Frontal cortex (tissue), 4 donors: ENCODE results near the gene WDR1. TPM values are rescaled to one million over a fixed set of nuclear protein-coding genes. Genes with fewer than 3 reads are reported as not detected.

Experiments
- DNase-seq, 2 donors: peaks; one replicate each; pipeline ENCODE4 v3.0.0; 2012; ENCODE audit warnings: low spot score in 2 of 2
- FAIRE-seq: peaks from 2 replicates; lab custom pipeline; 2012; peaks lifted over from hg19 to GRCh38; lab: Jason Lieb, UNC
- total RNA-seq: library from RNA; depleted of rRNA; stranded (reverse); fragments of >200 nt; gene quantifications from one replicate; pipeline ENCODE4 v1.2.3, GENCODE V29; 2014
- donor health status: control.
- donor health status: control.
- donor health status: control.

WDR1 gene
- total RNA-seq, 1 donor from 2014 or later = 83.2 TPM

- no peak for FAIRE-seq
Measured at GRCh38 chr4:10053635-10054453, 62.8 kb downstream of the WDR1 start.

DNA sequence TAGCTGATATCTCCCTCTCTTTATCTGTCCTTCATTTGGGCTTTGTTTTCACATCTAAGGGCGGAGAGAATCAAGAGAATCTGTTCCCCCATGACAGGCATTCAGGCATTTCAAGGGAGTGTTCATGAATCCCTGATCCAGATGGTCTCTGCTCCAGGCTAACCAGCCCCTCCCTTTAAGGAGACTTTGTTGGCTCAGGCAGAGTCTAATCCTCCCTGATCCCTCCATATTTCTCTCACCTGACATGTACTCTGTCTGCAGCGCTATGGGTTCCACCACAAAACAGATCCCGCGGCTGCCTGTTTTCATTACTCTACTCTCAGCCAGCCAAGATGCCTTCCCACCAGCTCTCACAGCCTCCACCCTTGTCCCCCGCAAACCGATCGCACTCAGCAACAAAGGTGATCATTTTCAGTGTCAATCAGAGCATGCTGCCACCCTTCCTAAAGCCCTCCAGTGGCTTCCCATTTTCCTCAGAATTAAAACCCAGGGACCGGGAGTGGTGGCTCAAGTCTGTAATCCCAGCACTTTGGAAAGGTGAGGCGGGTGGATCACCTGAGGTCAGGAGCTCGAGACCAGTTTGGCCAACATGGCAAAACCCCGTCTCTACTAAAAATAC, 65.0 kb downstream of the WDR1 start:
- DNase-seq = no peak
- FAIRE-seq = no peak

More at GRCh38 chr4:10053635-10054453, 62.8 kb downstream of the WDR1 start:
- DNase-seq = no peak

GRCh38 chr4:10050721-10051120, 65.9 kb downstream of the WDR1 start:
- FAIRE-seq (no peak), DNase-seq (no peak)

DNA sequence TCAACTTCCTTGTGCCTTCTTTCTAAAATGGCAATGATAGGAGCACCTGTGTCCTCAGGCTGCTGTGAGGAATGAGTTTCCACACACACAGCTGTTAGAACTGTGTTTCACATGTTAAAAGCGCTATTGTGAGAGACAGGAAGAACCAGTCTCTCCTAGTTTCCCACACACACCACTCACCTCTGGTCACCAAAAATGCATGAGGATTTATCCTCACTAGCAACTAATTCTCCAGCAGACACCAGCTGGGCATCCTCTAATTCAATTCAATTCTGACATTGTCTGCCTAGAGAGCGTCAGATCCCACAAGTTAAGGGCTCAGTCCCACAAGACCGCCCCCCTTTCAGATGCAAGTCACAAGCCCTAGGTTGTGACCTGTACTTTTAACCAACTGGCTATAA, 66.3 kb downstream of the WDR1 start:
- FAIRE-seq (no peak), DNase-seq (no peak)

- no peak for FAIRE-seq
- no peak for DNase-seq
Measured at GRCh38 chr4:10048941-10049697, 67.5 kb downstream of the WDR1 start.

DNA sequence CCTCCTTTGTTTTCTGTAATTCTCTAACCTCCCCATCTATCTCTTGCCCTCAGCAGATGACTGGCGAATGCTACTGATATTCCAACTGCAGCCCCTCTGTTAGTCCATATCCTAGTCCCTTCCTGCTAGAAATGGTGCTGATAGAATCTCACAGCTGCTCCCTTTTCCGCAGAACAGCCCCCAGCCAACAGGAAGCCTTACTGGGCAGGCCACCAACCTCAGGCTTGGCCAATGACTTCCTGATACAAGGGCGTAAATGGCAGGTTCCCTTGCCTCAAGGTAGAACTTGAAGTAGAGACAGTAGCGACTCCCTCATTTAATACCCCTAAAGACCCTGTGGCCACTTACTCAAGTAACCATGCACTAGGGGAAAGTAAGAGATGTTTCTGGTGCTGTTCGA, 68.6 kb downstream of the WDR1 start:
- DNase-seq (no peak), FAIRE-seq (no peak)

- FAIRE-seq = no peak
Measured at GRCh38 chr4:10046471-10046870, 70.1 kb downstream of the WDR1 start.

GRCh38 chr4:10045481-10045880, 71.1 kb downstream of the WDR1 start:
- FAIRE-seq (no peak), DNase-seq (no peak)

More at GRCh38 chr4:10046471-10046870, 70.1 kb downstream of the WDR1 start:
- no peak for DNase-seq

DNA sequence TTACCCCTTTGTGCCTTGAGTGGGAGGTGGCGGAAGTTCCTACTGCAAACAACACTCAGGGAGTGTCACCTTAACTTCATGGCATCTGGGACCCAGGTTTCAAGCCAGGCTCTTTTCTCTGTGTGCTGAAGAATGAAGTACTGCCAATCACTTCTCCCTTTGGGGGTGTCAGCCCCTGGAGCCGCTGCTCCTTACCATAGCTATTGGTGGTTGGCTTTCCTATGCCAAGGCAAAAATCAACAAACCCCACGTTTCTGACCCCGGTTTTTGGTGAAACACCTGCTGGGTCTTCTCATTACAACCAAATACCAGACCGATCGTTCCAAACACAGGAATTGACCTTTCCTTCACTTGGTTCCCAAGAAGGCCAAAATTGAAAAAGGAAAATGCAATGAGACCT, 75.6 kb downstream of the WDR1 start:
- FAIRE-seq (no peak), DNase-seq (no peak)

- no peak for FAIRE-seq
- DNase-seq = no peak
Measured at GRCh38 chr4:10040049-10040892, 76.3 kb downstream of the WDR1 start.

DNA sequence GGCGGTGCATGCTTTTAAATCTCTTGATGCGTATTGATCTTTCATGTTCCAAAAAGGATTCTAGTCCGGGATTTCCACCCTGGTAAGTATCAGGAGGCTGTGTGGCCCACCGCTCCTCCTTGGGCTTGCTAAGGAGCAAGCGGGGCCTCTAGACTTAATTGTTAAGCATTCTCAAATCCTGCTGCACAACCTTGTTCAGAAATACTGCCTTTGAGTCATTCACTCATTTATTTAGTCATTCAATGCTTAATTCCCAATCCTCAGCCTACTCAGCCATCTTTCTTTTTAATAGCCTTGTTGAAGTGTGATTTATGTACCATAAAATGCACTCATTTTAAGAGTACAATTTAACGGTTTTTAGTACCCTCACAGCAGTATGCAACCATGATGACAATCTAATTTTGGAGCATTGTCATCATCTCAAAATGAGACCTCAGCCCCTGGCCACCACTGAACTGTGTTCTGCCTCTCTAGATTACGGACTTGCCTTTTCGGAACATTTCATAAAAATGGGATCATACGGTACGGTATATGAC, 79.7 kb downstream of the WDR1 start:
- no peak for DNase-seq
- no peak for FAIRE-seq

GRCh38 chr4:10035130-10035529, 81.5 kb downstream of the WDR1 start:
- FAIRE-seq = no peak
- DNase-seq = no peak

DNA sequence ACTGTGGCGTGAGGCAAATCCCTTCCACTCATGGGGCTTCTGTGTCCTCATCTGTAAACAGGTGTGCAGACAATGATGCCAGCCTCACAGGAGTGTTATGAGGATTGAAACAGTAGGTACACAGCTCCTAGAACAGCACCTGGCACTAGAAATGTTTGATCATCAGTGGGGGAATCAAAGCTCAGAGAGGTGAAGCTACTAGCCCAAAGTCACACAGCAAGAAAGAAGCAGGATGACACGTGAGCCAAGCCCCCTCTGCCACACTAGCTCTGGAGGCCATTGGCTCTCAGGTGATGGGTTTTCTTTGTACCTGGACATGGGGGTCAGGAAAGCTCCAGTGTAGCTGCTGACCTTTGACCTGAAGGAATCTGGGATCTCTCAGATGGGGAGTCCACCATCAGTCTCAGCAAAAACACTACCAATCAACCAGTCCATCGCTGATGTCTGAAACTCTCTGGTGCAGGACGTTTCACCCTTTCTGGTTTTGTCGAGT, 81.9 kb downstream of the WDR1 start:
- DNase-seq (no peak), FAIRE-seq (no peak)

GRCh38 chr4:10034136-10034535, 82.5 kb downstream of the WDR1 start:
- no peak for FAIRE-seq
- DNase-seq = no peak

GRCh38 chr4:10033191-10033881, 83.3 kb downstream of the WDR1 start:
- DNase-seq = no peak
- FAIRE-seq = no peak

- no peak for FAIRE-seq
- DNase-seq = no peak
Measured at GRCh38 chr4:10032625-10033024, 84.0 kb downstream of the WDR1 start.

DNA sequence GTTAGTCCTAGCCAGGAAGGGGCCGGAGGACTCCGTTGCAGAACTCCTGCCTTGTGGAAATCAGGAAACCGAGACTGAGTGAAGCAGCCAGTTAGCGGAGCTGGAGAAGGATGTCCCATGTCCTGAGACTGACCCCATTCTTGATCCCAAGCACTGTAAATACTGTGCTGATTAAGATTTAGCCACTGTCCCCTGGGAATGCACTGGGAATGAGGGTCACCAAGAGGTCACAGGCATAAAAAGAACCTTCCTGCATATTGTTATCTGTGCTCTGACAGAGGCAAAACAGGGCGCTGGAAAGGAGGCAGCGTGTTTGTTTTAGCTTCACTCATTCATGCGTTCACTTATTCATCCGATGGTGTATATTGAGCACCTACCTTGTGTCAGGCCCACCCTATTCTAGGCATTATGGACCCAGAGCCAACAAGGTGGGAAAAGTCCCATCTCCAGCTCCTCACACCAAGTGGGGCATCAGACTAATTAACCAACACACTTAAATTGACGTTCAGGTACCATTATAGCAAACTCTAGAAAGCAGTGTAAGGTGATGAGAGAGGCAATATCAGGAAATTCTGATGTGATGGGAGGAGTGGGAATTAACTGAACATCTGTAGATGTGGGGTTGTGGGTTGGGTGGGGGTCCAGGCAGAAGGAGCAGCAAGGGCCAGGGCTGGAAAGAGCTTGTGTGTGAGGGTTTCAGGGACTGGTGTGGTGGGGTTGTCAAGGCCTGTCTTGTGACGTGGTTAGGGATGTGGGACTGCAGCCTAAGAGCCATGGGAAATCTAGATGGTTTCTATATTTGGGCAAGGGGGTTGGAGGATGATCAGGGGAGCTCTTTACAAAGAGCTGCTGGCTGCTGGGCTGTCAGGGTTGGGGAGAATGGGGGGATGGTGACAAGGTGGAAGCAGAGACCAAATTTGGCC, 84.7 kb downstream of the WDR1 start:
- no peak for FAIRE-seq

More for the DNA sequence above, 84.7 kb downstream of the WDR1 start:
- no peak for DNase-seq
